Caco-2 (cell line): Measurements from ENCODE around the gene GASK1A. TPM values are rescaled to one million over a fixed set of nuclear protein-coding genes. Genes with fewer than 3 reads are reported as not detected.

Experiments used
- BruUV-seq: library from RNA; stranded (reverse); fragments of 400-500 nt; replicated peaks from 2 replicates; lab custom pipeline; 2021; lab: Mats Ljungman, UMichigan
- CTCF ChIA-PET: fragments of 300-600 bp; sonication (Branson Sonifier 250); formaldehyde crosslinking; loops from one replicate; lab custom pipeline; 2022; ENCODE audit warnings: antibody characterized with exemption; lab: Charles Lee
- POLR2A ChIA-PET: fragments of 300-600 bp; sonication (Branson Sonifier 250); formaldehyde crosslinking; loops from one replicate; lab custom pipeline; 2022; ENCODE audit warnings: antibody characterized with exemption; lab: Charles Lee
- DNase-seq, 2 experiments: peaks; one replicate each; pipeline versions ENCODE4 v3.0.0 to v3.0.0-alpha.2; 2020 to 2022
- H3K27me3 ChIP-seq: replicated peaks from 2 replicates; pipeline ENCODE4 v1.6.0; 2011; ENCODE audit warnings: low read length; ENCODE audit not compliant: control insufficient read depth, insufficient read depth
- H3K36me3 ChIP-seq: 2 replicates; pipeline ENCODE4 v1.5.1; 2011; ENCODE audit warnings: low read length; ENCODE audit not compliant: control insufficient read depth, insufficient read depth
- H3K4me1 ChIP-seq: fragments of 250-450 bp; sonication (Bioruptor Pico); 2 replicates; pipeline ENCODE4 v1.5.1; 2020; ENCODE audit warnings: mild to moderate bottlenecking
- H3K4me3 ChIP-seq: 2 replicates; pipeline ENCODE4 v1.5.1; 2011; ENCODE audit warnings: low read depth, mild to moderate bottlenecking, control low read depth, low read length
- H3K9me3 ChIP-seq: fragments of 250-450 bp; sonication (Bioruptor Pico); 2 replicates; pipeline ENCODE4 v1.5.1; 2020; ENCODE audit warnings: mild to moderate bottlenecking, moderate library complexity
- H3K27ac Mint-ChIP-seq: one replicate; pipeline ENCODE4 v1.8.0; 2022; ENCODE audit warnings: mixed read lengths; ENCODE audit not compliant: unreplicated experiment
- H3K27me3 Mint-ChIP-seq: one replicate; pipeline ENCODE4 v1.8.0; 2022; ENCODE audit warnings: mixed read lengths; ENCODE audit not compliant: insufficient read depth, unreplicated experiment
- H3K36me3 Mint-ChIP-seq: one replicate; pipeline ENCODE4 v1.8.0; 2022; ENCODE audit warnings: mild to moderate bottlenecking, mixed read lengths; ENCODE audit not compliant: insufficient read depth, unreplicated experiment
- H3K4me1 Mint-ChIP-seq: one replicate; pipeline ENCODE4 v1.8.0; 2022; ENCODE audit warnings: low read depth, mixed read lengths; ENCODE audit not compliant: unreplicated experiment
- H3K4me3 Mint-ChIP-seq: one replicate; pipeline ENCODE4 v1.8.0; 2022; ENCODE audit warnings: mild to moderate bottlenecking, moderate library complexity, mixed read lengths; ENCODE audit not compliant: unreplicated experiment
- H3K9me3 Mint-ChIP-seq: one replicate; pipeline ENCODE4 v1.8.0; 2022; ENCODE audit warnings: mixed read lengths; ENCODE audit not compliant: unreplicated experiment
- CTCF ChIP-seq, 2 experiments: fragments of 200-600 bp in 1 of 2; IDR thresholded peaks; 1 replicate in 1 of 2; 2 replicates in 1 of 2; pipeline versions ENCODE4 v1.5.1 to v1.8.0; 2011 to 2022; ENCODE audit warnings: antibody characterized with exemption in 1 of 2, control low read depth in 1 of 2, inconsistent platforms in 1 of 2, low read depth in 1 of 2, low read length in 1 of 2, mild to moderate bottlenecking in 1 of 2, moderate library complexity in 1 of 2; ENCODE audit not compliant: insufficient read depth in 1 of 2, severe bottlenecking in 1 of 2, unreplicated experiment in 1 of 2
- intact Hi-C: fragments of 100-400 bp; cut with micrococcal nuclease; formaldehyde crosslinking; loops from one replicate; pipeline ENCODE4 v1.10.0; 2022; ENCODE audit not compliant: unreplicated experiment
- total RNA-seq: library from RNA; stranded (reverse); gene quantifications from 2 replicates; pipeline ENCODE4 v1.2.3, GENCODE V29; 2022

Gene GASK1A
- total RNA-seq, 1 experiment from 2014 or later, result 0.16 TPM

DNA sequence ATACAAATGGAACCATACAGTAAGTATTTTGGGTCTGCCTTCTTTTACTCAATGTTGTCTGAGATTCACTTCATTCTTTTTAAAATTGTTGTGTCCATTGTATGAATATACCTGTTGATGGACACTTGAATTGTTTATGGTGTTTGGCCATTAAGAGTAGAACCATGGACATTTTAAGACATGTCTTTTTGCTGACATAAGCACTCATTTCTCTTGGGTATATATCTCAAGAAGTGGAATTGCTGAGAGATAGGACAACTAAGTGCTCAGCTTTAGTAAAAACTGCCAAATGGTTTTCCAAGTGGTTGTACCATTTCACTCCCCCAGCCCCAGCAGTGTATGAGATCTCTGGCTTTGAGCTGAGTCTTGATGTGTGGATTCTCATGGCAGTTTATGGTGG, 98.6 kb downstream of the GASK1A start:
- H3K36me3 ChIP-seq, result no peaks in the 10 kb centered on the region
- Mint-ChIP-seq H3K36me3 (peaks cover 5% of the 10 kb centered on the region), H3K27me3 (peaks cover 2% of the 10 kb centered on the region), H3K27ac (no peak overlapping the region), H3K9me3 (no peaks in the 10 kb centered on the region), H3K4me1 (no peaks in the 10 kb centered on the region), H3K4me3 (no peak overlapping the region)
- no TSS peak for BruUV-seq
- TF ChIP-seq CTCF (IDR thresholded peaks at IDR 0.05; ENCODE audit: insufficient read depth in 1 of 2, low read depth in 1 of 2, low read length in 1 of 2, severe bottlenecking in 1 of 2, unreplicated experiment in 1 of 2), result no peak
- intact Hi-C loops, result no loop called here
- no peak overlapping the region for H3K4me3 ChIP-seq
- no peaks in the 10 kb centered on the region for H3K9me3 ChIP-seq
- no peaks in the 10 kb centered on the region for H3K4me1 ChIP-seq
- DNase-seq, result no peak
- CTCF ChIA-PET, result no interaction called here
- POLR2A ChIA-PET, result no interaction called here
- no peaks in the 10 kb centered on the region for H3K27me3 ChIP-seq

DNA sequence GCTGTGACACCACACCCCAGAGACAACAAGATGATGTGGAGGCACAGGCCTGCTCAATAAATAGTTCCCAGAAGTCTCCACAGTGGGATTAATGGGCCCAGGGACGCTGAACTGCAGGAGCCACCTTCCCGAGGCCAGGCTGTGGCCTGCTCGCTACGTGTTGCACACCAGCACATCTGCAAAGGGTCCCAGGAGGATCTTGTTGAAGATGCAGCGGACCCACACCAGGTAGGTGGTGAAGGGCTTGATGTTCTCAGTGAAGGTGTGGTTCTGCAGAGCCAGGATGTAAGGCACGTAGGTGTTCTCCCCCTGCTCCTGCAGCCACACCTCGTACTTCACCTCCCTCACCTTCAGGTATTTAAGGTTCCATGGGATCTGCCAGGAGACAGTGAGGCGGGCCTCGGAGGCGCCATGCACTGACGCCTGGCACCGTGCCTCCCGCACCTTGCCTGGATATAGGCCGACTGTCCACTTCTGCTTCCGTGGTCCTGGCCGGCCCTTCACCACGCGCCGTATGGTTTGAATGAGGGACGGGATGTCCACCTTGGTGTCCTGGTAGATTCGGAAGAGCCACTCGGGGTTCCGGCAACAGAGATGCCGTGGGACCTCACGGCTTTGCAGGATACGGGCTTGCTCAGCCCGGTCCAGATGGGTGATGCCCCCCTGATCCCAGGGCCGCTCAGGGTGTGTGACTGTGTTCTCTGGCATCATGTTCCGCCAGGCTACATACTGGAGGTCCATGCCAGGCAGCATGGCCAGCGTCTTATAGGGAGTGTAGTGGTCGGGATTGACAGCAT, 100.6 kb downstream of the GASK1A start:
- no peak for DNase-seq
- ChIA-PET CTCF (no interaction called here), POLR2A (no interaction called here)
- no TSS peak for BruUV-seq
- H3K36me3 ChIP-seq, result no peaks in the 10 kb centered on the region
- H3K4me1 ChIP-seq, result no peaks in the 10 kb centered on the region
- intact Hi-C loops, result no loop called here
- no peak overlapping the region for H3K27ac Mint-ChIP-seq
- no peaks in the 10 kb centered on the region for H3K4me1 Mint-ChIP-seq
- H3K4me3 Mint-ChIP-seq, result no peak overlapping the region
- H3K9me3 ChIP-seq, result no peaks in the 10 kb centered on the region
- no peak for TF ChIP-seq CTCF (IDR thresholded peaks at IDR 0.05; ENCODE audit: insufficient read depth in 1 of 2, low read depth in 1 of 2, low read length in 1 of 2, severe bottlenecking in 1 of 2, unreplicated experiment in 1 of 2)
- H3K36me3 Mint-ChIP-seq, result peaks cover 10% of the 10 kb centered on the region
- H3K27me3 ChIP-seq, result no peaks in the 10 kb centered on the region
- H3K9me3 Mint-ChIP-seq, result no peaks in the 10 kb centered on the region
- no peak overlapping the region for H3K4me3 ChIP-seq
- no peaks in the 10 kb centered on the region for H3K27me3 Mint-ChIP-seq

- no peaks in the 10 kb centered on the region for H3K4me1 ChIP-seq
- intact Hi-C loops, result no loop called here
- CTCF ChIA-PET, result no interaction called here
- Mint-ChIP-seq H3K27me3 (no peaks in the 10 kb centered on the region), H3K36me3 (peaks cover 10% of the 10 kb centered on the region), H3K4me3 (no peak overlapping the region), H3K27ac (no peak overlapping the region), H3K4me1 (no peaks in the 10 kb centered on the region), H3K9me3 (no peaks in the 10 kb centered on the region)
- POLR2A ChIA-PET, result no interaction called here
- no peak for TF ChIP-seq CTCF (IDR thresholded peaks at IDR 0.05; ENCODE audit: insufficient read depth in 1 of 2, low read depth in 1 of 2, low read length in 1 of 2, severe bottlenecking in 1 of 2, unreplicated experiment in 1 of 2)
- H3K9me3 ChIP-seq, result no peaks in the 10 kb centered on the region
- no peak for DNase-seq
- H3K27me3 ChIP-seq, result no peaks in the 10 kb centered on the region
- H3K4me3 ChIP-seq, result no peak overlapping the region
- no peaks in the 10 kb centered on the region for H3K36me3 ChIP-seq
- no TSS peak for BruUV-seq
These were observed 101.8 kb downstream of the GASK1A start for GRCh38 chr3:43080726-43081568.
